22Rv1 (cell line): Measurements from ENCODE around the gene ANKRD55.
"Not testable (repeated sequence)": the region's sequence is repeated elsewhere in the genome, so short reads cannot be mapped to it uniquely, and the experiment has no call there.

Experiments
- ZFX ChIP-seq: fragments of 450-650 bp; IDR thresholded peaks from 2 replicates; pipeline ENCODE4 v1.6.1; 2017; ENCODE audit warnings: antibody characterized with exemption, borderline replicate concordance
- TF ChIP-seq, protein P1 (sequence below): fragments of 450-650 bp; IDR thresholded peaks from 2 replicates; pipeline ENCODE4 v1.5.1; 2017; ENCODE audit warnings: mild to moderate bottlenecking

DNA sequence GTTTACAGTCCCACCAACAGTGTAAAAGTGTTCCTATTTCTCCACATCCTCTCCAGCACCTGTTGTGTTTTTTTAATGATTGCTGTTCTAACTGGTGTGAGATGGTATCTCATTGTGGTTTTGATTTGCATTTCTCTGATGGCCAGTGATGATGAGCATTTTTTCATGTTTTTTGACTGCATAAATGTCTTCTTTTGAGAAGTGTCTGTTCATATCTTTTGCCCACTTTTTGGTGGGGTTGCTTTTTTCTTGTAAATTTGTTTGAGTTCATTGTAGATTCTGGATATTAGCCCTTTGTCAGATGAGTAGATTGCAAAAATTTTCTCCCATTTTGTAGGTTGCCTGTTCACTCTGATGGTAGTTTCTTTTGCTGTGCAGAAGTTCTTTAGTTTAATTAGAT is 29.2 kb downstream of the ANKRD55 start:
- TF ChIP-seq, protein P1, sequence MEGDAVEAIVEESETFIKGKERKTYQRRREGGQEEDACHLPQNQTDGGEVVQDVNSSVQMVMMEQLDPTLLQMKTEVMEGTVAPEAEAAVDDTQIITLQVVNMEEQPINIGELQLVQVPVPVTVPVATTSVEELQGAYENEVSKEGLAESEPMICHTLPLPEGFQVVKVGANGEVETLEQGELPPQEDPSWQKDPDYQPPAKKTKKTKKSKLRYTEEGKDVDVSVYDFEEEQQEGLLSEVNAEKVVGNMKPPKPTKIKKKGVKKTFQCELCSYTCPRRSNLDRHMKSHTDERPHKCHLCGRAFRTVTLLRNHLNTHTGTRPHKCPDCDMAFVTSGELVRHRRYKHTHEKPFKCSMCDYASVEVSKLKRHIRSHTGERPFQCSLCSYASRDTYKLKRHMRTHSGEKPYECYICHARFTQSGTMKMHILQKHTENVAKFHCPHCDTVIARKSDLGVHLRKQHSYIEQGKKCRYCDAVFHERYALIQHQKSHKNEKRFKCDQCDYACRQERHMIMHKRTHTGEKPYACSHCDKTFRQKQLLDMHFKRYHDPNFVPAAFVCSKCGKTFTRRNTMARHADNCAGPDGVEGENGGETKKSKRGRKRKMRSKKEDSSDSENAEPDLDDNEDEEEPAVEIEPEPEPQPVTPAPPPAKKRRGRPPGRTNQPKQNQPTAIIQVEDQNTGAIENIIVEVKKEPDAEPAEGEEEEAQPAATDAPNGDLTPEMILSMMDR, result not testable (repeated sequence)
- TF ChIP-seq ZFX, result not testable (repeated sequence)
